Endodermal cell (in vitro differentiated cells): ENCODE measurements around the gene MATN3. TPM values are rescaled to one million over a fixed set of nuclear protein-coding genes. Genes with fewer than 3 reads are reported as not detected.

Source experiments
- DNase-seq: peaks from one replicate; pipeline ENCODE4 v3.0.0-alpha.2; 2017
- H3K27ac ChIP-seq: 2 replicates; pipeline ENCODE4 v1.5.1; 2013; ENCODE audit warnings: mild to moderate bottlenecking, low read depth, low read length, moderate library complexity
- H3K27me3 ChIP-seq: 2 replicates; pipeline ENCODE4 v1.6.1; 2013; ENCODE audit warnings: mild to moderate bottlenecking, low read length, moderate library complexity; ENCODE audit not compliant: insufficient read depth, control insufficient read depth, poor library complexity, severe bottlenecking
- H3K36me3 ChIP-seq: 2 replicates; pipeline ENCODE4 v1.7.0; 2013; ENCODE audit warnings: mild to moderate bottlenecking, low read length, moderate library complexity; ENCODE audit not compliant: control insufficient read depth, insufficient read depth
- H3K4me1 ChIP-seq: one replicate; pipeline ENCODE4 v1.7.0; 2013; ENCODE audit warnings: low read length; ENCODE audit not compliant: control insufficient read depth, insufficient read depth
- H3K4me3 ChIP-seq: 2 replicates; pipeline ENCODE4 v1.5.1; 2013; ENCODE audit warnings: mild to moderate bottlenecking, low read length, moderate library complexity
- H3K9ac ChIP-seq: 2 replicates; pipeline ENCODE4 v1.6.1; 2013; ENCODE audit warnings: mild to moderate bottlenecking, low read length, moderate library complexity; ENCODE audit not compliant: poor library complexity, severe bottlenecking; ENCODE audit errors: extremely low read depth
- H3K9me3 ChIP-seq: 2 replicates; pipeline ENCODE4 v1.6.1; 2013; ENCODE audit warnings: mild to moderate bottlenecking, low read length, moderate library complexity; ENCODE audit not compliant: control insufficient read depth
- H3K27ac Mint-ChIP-seq: 2 replicates; pipeline ENCODE4 v1.8.0; 2020; ENCODE audit warnings: mixed read lengths
- H3K27me3 Mint-ChIP-seq: 2 replicates; pipeline ENCODE4 v1.8.0; 2021; ENCODE audit warnings: mild to moderate bottlenecking, mixed read lengths; ENCODE audit not compliant: insufficient read depth
- H3K36me3 Mint-ChIP-seq: 2 replicates; pipeline ENCODE4 v1.8.0; 2020; ENCODE audit warnings: low read depth, mixed read lengths
- H3K4me1 Mint-ChIP-seq: 2 replicates; pipeline ENCODE4 v1.8.0; 2020; ENCODE audit warnings: mixed read lengths
- H3K4me3 Mint-ChIP-seq: 2 replicates; pipeline ENCODE4 v1.8.0; 2020; ENCODE audit warnings: mild to moderate bottlenecking, moderate library complexity, mixed read lengths
- H3K9me3 Mint-ChIP-seq: 2 replicates; pipeline ENCODE4 v1.8.0; 2020; ENCODE audit warnings: mild to moderate bottlenecking, mixed read lengths
- CTCF ChIP-seq: fragments of 200-600 bp; sonication (generic); conservative IDR thresholded peaks from 2 replicates; pipeline ENCODE4 v1.5.0; 2021; ENCODE audit warnings: antibody characterized with exemption, mild to moderate bottlenecking
- WGBS, 2 experiments: methylation state at CpG; one replicate each; pipeline versions ENCODE4 v1.1.5 to v1.1.7; 2013; ENCODE audit warnings: missing lambda C conversion rate in 2 of 2, mixed read lengths in 1 of 2; ENCODE audit not compliant: insufficient coverage in 1 of 2, insufficient read length in 1 of 2; 5-methylcytosine and 5-hydroxymethylcytosine counted together
- total RNA-seq, 2 donors: library from RNA; stranded (reverse); fragmentation: NEBNext Ultra II Directional in 1 of 2; extraction: Animal tissue kit (Norgen Biotek cat#: 25700) in 1 of 2; gene quantifications; 2 replicates in 1 of 2; 3 replicates in 1 of 2; pipeline ENCODE4 v1.2.1, GENCODE V29; 2021

The MATN3 gene
- total RNA-seq, 2 donors from 2014 or later, result 38.5 to 44.7 TPM

- Mint-ChIP-seq H3K27ac (no peak overlapping the region), H3K4me1 (no peaks in the 10 kb centered on the region), H3K4me3 (no peak overlapping the region), H3K36me3 (peaks cover 15% of the 10 kb centered on the region), H3K27me3 (no peaks in the 10 kb centered on the region), H3K9me3 (no peaks in the 10 kb centered on the region)
- no peaks in the 10 kb centered on the region for H3K4me1 ChIP-seq
- H3K4me3 ChIP-seq, result no peak overlapping the region
- H3K9ac ChIP-seq, result no peak overlapping the region
- no peak for DNase-seq
- TF ChIP-seq CTCF, result no peak
- H3K27ac ChIP-seq, result no peak overlapping the region
- no peaks in the 10 kb centered on the region for H3K9me3 ChIP-seq
- 86% methylated on average over 1 of the region's 1 CpG; no CpG with 5 or more reads in 1 of the 2 experiments for WGBS, 2 experiments
- peaks cover 28% of the 10 kb centered on the region for H3K36me3 ChIP-seq
- H3K27me3 ChIP-seq, result no peaks in the 10 kb centered on the region
These were observed 32.5 kb downstream of the MATN3 start for GRCh38 chr2:19979932-19980331.

- Histone ChIP-seq H3K27ac (no peak overlapping the region), H3K4me1 (no peaks in the 10 kb centered on the region), H3K36me3 (peaks cover 28% of the 10 kb centered on the region), H3K27me3 (no peaks in the 10 kb centered on the region), H3K9ac (no peak overlapping the region), H3K4me3 (no peak overlapping the region), H3K9me3 (no peaks in the 10 kb centered on the region)
- no peak overlapping the region for H3K27ac Mint-ChIP-seq
- no peaks in the 10 kb centered on the region for H3K9me3 Mint-ChIP-seq
- 91 to 96% methylated on average over 4 to 8 of the region's 8 CpGs for WGBS, 2 experiments
- DNase-seq, result no peak
- H3K36me3 Mint-ChIP-seq, result peaks cover 34% of the 10 kb centered on the region
- TF ChIP-seq CTCF, result no peak
- H3K27me3 Mint-ChIP-seq, result no peaks in the 10 kb centered on the region
- no peak overlapping the region for H3K4me3 Mint-ChIP-seq
- H3K4me1 Mint-ChIP-seq, result peaks cover 8% of the 10 kb centered on the region
These were observed 39.0 kb downstream of the MATN3 start for GRCh38 chr2:19973466-19973865.

- H3K9me3 Mint-ChIP-seq, result no peaks in the 10 kb centered on the region
- no peak for TF ChIP-seq CTCF
- H3K36me3 Mint-ChIP-seq, result peaks cover 34% of the 10 kb centered on the region
- H3K27me3 Mint-ChIP-seq, result no peaks in the 10 kb centered on the region
- Histone ChIP-seq H3K9me3 (no peaks in the 10 kb centered on the region), H3K4me3 (no peak overlapping the region), H3K9ac (no peak overlapping the region), H3K27ac (no peak overlapping the region), H3K4me1 (no peaks in the 10 kb centered on the region), H3K27me3 (no peaks in the 10 kb centered on the region), H3K36me3 (peaks cover 17% of the 10 kb centered on the region)
- H3K4me1 Mint-ChIP-seq, result peaks cover 8% of the 10 kb centered on the region
- WGBS, 2 experiments, result 89 to 93% methylated on average over 2 to 3 of the region's 3 CpGs
- no peak for DNase-seq
- no peak overlapping the region for H3K27ac Mint-ChIP-seq
- H3K4me3 Mint-ChIP-seq, result no peak overlapping the region
These were observed 40.8 kb downstream of the MATN3 start for GRCh38 chr2:19971691-19972090.
